ENCODE measurements around the gene C12orf42. TPM values are rescaled to one million over a fixed set of nuclear protein-coding genes. Genes with fewer than 3 reads are reported as not detected.

The C12orf42 gene
- total RNA-seq, result not detected in 2 replicates

GRCh38 chr12:103495469-103496456, at the start of gene C12orf42:
Gene C12orf42 (minus strand): TSS chr12:103495968. CDS start chr12:103478426, 17,542 bp downstream.

Other genes with a start within 250 kb of the C12orf42 start
- not detected in 2 replicates for gene STAB2, start 91.3 kb upstream of the C12orf42 start, total RNA-seq

All from smooth muscle cell of trachea (primary cell).